Measurements from ENCODE around the gene SLC49A4.

SLC49A4 gene

GRCh38 chr3:122926811-122927210 lies 131.9 kb downstream of the SLC49A4 start:
- ATAC-seq (replicated peaks) (no peak), DNase-seq (no peak)
- H3K4me1 Mint-ChIP-seq (ENCODE audit: low read depth in 2 of 2), result no peaks in the 10 kb centered on the region
- no peaks in the 10 kb centered on the region for H3K9me3 Mint-ChIP-seq
- no peak overlapping the region for H3K4me3 Mint-ChIP-seq
- H3K27me3 Mint-ChIP-seq, result peaks cover 17 to 23% of the 10 kb centered on the region in 2 donors
- H3K27ac Mint-ChIP-seq, result no peak overlapping the region
- no peaks in the 10 kb centered on the region for H3K36me3 Mint-ChIP-seq (ENCODE audit: insufficient read depth)

- no peak for ATAC-seq (replicated peaks)
- H3K4me3 Mint-ChIP-seq, result no peak overlapping the region
- no peak overlapping the region for H3K27ac Mint-ChIP-seq
- DNase-seq, result no peak
- H3K4me1 Mint-ChIP-seq (ENCODE audit: low read depth in 2 of 2), result no peaks in the 10 kb centered on the region
- H3K36me3 Mint-ChIP-seq (ENCODE audit: insufficient read depth), result no peaks in the 10 kb centered on the region
- no peaks in the 10 kb centered on the region for H3K9me3 Mint-ChIP-seq
- peaks cover 17 to 25% of the 10 kb centered on the region in 2 donors for H3K27me3 Mint-ChIP-seq
Observed at GRCh38 chr3:122927726-122928125, 132.9 kb downstream of the SLC49A4 start.

GRCh38 chr3:122928396-122929187 lies 133.7 kb downstream of the SLC49A4 start:
- Mint-ChIP-seq H3K36me3 (ENCODE audit: insufficient read depth) (no peaks in the 10 kb centered on the region), H3K4me1 (ENCODE audit: low read depth in 2 of 2) (no peaks in the 10 kb centered on the region), H3K4me3 (no peak overlapping the region), H3K27me3 (peaks cover 17 to 33% of the 10 kb centered on the region in 2 donors), H3K27ac (no peak overlapping the region), H3K9me3 (no peaks in the 10 kb centered on the region)
- ATAC-seq (replicated peaks), result no peak
- no peak for DNase-seq

- no peak overlapping the region for H3K4me3 Mint-ChIP-seq
- ATAC-seq (replicated peaks) (no peak), DNase-seq (no peak)
- peaks cover 17 to 33% of the 10 kb centered on the region in 2 donors for H3K27me3 Mint-ChIP-seq
- H3K9me3 Mint-ChIP-seq, result no peaks in the 10 kb centered on the region
- H3K27ac Mint-ChIP-seq, result no peak overlapping the region
- no peaks in the 10 kb centered on the region for H3K4me1 Mint-ChIP-seq (ENCODE audit: low read depth in 2 of 2)
- H3K36me3 Mint-ChIP-seq (ENCODE audit: insufficient read depth), result no peaks in the 10 kb centered on the region
Observed at GRCh38 chr3:122929188-122930062, 134.6 kb downstream of the SLC49A4 start.

- Mint-ChIP-seq H3K27me3 (peaks cover 17 to 33% of the 10 kb centered on the region in 2 donors), H3K9me3 (no peaks in the 10 kb centered on the region), H3K4me3 (no peak overlapping the region), H3K27ac (no peak overlapping the region), H3K4me1 (ENCODE audit: low read depth in 2 of 2) (no peaks in the 10 kb centered on the region), H3K36me3 (ENCODE audit: insufficient read depth) (no peaks in the 10 kb centered on the region)
- DNase-seq, result no peak
- no peak for ATAC-seq (replicated peaks)
Observed at GRCh38 chr3:122930063-122930997, 135.5 kb downstream of the SLC49A4 start.
